HG02870 (cell line): ENCODE data around the gene PTGFR.

Experiments
- ATAC-seq: cut with Tn5 transposase; IDR thresholded peaks from one replicate; pipeline ENCODE4 v1.9.1; 2021; ENCODE audit warnings: mild to moderate bottlenecking, moderate library complexity; ENCODE audit not compliant: unreplicated experiment

Gene PTGFR

DNA sequence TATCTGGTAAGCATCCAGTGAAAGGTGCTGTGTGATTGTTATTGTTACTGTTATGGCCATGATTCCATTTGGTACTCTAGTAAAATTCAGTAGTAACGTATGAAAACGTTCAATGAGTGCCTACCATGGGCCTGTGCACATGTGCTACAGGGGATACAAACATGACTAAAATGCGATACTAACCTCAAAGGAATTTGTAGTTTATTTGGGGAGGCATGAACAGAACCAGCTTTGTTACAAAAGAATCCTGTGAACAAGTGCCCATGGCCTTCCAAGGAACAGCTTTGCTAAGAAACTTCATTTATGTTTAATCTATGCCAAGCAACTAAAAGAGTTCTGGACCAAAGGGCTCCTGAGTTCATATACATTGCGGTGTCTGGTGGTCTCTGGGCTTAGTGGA is 28.7 kb downstream of the PTGFR start:
- ATAC-seq: no peak

- ATAC-seq: no peak
Measured at GRCh38 chr1:78520216-78520615, 29.4 kb downstream of the PTGFR start.

GRCh38 chr1:78520843-78521242 is 30.1 kb downstream of the PTGFR start:
- ATAC-seq: no peak

GRCh38 chr1:78522136-78522535 is 31.4 kb downstream of the PTGFR start:
- ATAC-seq: no peak

DNA sequence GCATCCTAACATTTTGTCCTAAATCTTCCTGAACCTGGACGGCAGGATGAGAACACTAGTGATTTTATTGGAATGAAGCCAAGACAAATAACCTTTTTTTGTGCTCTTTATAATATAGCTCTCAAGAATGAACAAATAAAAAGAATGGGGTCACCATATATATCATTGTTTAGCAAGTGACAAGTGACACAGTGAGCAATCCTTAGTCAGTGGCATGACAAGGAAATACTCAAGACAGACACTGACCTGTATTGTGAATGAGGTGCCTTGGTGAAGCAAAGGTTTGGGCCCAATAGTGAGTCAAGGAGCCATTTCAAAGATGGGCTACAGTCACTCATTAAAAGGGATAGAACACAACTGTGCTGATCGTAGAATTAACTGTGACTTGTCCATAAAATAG is 35.7 kb downstream of the PTGFR start:
- ATAC-seq: no peak

DNA sequence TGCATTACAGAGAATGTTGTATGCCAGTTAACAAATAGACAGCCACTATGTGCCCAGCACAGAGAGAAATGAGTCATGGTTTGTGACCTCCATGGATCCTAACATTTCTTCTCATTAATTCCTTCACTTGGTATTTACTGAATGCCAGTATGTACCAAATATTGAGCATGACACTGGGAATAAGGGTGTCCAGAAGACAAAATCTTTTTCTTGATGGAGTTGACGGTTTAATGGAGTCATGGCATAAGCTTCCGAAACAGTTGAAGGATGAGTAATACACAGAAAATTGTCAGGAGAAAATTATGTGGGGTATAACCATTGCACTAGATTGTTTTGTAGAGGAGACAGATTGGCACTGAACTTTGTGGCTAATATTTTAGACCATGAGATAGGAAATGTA is 36.9 kb downstream of the PTGFR start:
- ATAC-seq: no peak

DNA sequence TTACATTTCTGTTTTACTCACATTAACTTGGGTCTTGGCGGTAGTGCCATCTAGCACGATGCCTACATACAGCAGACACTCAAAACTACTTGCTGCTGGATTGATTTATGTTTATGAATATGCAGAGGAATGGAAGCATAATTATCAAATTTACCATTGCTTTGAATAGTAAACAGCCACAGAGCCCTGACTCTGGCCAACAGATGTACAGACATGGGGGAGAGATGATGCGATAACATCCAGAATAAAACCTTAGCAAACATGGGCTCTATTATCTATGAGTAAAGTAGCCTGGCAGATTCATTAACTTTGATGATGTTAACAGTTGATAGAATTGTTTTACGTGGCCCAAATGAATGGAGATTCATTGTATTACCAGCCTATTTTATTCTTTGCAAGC is 42.8 kb downstream of the PTGFR start:
- ATAC-seq: no peak

DNA sequence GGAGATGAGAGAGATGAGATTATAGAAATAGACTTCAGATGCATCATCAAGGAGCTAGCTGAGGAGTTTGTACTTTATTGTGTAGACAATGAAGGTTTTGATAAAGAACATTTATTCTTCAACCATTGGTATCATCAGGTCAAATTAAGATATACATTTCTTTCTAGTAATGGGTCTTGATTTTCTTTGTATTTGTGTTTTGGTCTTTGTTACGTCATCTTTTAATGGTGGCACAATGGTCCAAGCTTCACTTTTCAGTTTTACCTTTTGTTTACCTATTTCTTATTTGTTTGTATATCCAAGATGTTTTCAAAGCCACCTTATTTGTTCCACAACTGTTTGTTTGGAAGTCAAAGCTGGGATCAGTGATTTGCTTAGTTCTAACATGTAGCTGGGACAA is 44.5 kb downstream of the PTGFR start:
- no peak for ATAC-seq

DNA sequence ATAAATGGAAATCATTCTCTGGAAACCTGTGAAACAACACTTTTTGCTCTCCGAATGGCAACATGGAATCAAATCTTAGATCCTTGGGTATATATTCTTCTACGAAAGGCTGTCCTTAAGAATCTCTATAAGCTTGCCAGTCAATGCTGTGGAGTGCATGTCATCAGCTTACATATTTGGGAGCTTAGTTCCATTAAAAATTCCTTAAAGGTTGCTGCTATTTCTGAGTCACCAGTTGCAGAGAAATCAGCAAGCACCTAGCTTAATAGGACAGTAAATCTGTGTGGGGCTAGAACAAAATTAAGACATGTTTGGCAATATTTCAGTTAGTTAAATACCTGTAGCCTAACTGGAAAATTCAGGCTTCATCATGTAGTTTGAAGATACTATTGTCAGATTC is 45.7 kb downstream of the PTGFR start:
- ATAC-seq: no peak

- ATAC-seq: no peak
Measured at GRCh38 chr1:78540048-78540447, 49.3 kb downstream of the PTGFR start.

GRCh38 chr1:78541479-78541878 is 50.7 kb downstream of the PTGFR start:
- no peak for ATAC-seq

DNA sequence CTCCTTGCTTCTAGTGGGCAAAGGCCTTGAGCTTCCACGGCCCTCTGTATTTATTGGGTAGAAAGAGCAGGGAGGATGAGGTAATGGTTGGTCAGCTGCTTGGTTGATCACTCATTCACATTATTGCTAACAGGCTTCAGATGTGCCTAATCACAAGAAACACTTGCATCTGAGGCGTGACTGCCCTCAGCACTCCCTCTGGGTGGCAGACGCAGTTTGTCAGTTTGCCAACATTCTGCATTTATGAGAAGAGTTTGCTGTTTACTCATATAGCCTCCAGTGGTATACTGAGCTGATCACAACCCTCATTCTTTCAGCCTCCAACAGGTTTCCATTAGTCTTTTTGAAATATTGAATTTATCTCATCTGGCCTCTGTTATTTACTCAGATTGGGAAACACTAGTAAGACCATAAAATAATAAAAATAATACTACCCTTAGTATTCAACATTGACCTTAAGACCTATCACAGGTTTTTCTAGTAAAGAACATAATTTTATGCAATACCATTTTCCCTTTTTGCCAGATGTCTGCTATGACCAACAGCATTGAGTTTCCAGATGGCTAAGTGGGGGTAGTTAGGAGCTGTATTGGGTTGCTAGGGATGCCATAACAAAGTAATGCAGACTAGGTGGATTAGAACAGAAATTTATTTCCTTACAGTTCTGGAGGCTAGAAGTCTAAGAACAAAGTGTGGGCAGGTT is 53.3 kb downstream of the PTGFR start:
- no peak for ATAC-seq

DNA sequence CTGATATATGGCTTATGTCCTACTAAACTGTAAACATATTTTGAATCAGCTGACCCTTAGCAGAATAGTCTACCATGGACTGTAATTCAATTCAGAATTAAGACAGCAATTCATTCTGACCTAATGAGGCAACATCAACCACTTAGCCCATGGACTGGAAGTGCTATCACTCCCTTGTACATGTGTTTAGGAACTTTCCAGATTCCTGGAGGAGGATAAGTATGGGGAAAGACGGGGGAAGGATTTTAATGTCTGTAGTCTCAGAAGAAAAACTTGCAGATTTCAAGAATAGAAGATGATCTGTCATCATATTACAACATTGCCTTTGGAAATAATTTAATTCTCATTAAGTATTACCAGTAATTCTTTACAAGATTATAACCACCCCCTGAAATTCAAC is 56.3 kb downstream of the PTGFR start:
- ATAC-seq: no peak

GRCh38 chr1:78549331-78549730 is 58.6 kb downstream of the PTGFR start:
- ATAC-seq: no peak

DNA sequence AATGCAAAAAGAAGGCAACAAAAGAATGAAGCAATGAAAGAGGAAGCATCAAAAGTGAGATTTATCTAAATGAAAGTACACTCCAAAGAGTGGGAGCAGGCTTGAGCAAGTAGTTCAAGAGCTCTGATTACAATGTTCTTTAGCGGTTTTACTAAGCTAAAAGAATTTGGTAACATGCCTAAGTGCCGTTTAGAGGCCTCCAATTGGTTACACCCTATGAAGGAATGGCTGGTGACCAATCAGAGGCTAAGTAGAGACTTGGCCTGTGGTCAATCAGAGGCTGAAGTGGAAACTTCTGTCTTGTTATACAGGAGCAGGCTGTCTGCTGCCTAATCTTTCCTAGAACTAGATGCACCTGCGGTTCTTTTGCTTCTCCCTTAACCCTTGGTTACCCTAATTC is 59.1 kb downstream of the PTGFR start:
- ATAC-seq: no peak

DNA sequence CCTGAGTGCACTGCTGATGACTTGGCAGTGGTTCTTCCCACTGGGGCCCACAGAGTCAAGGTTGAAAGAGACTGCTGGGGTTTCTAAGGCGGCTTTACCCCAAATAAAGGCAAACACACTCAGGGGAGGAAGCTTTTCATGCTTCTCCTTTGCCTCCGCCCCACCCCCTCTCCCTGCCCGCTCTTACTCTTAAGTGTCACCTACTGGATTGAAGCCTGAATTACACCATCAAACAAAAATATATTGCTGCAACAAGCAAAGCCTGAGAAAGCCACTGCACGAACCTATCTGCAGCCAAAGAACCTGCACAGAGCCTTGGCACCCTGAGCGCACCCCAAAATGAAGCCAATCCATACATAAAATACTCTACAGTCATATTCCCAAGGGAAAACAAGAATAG is 63.1 kb downstream of the PTGFR start:
- no peak for ATAC-seq

GRCh38 chr1:78554840-78555239 is 64.1 kb downstream of the PTGFR start:
- ATAC-seq: no peak

GRCh38 chr1:78559680-78560079 is 68.9 kb downstream of the PTGFR start:
- peak; percentile 54 for ATAC-seq

DNA sequence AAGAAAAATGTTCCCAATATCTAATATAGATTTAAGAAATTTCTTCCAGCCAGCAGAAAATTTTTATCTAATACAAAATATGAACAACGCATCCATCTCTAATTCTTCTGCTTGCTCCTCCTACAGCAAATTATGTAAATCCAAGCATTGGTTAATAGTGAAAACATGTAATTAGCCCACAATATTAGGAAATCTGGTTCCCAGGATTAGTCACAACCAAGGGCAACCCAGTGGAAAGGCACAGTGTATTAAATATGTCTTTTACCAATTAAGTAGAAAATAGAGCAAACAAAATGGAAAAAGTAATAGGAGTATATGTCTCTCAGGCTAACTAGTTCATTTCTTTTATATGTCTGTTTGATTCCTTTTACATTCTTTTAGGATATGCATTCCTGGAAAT is 70.0 kb downstream of the PTGFR start:
- no peak for ATAC-seq

- ATAC-seq: no peak
Measured at GRCh38 chr1:78561856-78562255, 71.1 kb downstream of the PTGFR start.

DNA sequence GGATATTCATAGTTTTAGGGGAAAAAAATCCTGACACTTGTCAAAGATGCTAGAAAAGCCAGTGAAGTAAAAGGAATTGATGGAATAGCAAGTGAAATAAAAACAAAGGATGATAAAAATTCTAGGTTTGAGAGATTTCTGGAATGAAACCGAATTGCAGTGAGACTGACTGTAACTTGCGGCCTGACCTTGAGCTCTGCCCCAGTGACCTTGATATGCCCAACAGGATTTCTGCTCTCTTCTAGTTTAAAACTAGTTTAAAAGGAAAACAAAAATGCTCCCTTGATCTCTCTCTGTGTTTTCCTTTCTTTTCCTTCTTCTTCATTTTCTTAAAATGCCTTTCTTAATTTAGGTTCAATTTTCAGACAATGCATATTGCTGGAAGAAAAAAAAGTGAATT is 74.6 kb downstream of the PTGFR start:
- no peak for ATAC-seq

DNA sequence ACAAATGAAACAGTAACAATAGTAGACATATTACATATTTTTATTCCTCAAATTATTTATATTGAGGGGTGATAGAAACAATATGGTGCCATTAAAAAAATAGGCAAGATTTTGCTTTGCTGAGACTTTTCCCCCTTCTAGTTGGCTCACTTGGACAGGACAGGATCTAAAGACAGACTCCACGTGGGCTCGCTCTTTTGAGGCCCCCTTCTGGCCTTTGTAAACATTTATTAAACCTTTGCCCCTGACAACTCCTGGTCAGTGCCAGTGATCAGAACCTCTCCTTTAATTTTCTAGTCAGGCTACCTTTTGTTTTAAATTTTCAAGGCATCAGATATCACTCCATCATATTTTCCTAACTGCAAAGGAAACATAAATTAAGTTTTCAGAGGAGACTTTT is 79.8 kb downstream of the PTGFR start:
- no peak for ATAC-seq
